CD4-positive, alpha-beta T cell treated with Interleukin-1 beta for 1 hour (primary cell): ENCODE measurements around the gene DMRT2.

Experiments
- DNase-seq, 2 donors: peaks; one replicate each; pipeline ENCODE4 v3.0.0-alpha.2; 2020 to 2022

DMRT2 gene

GRCh38 chr9:1098551-1098950 lies 48.4 kb downstream of the DMRT2 start:
- DNase-seq: no peak

- DNase-seq: no peak
Observed at GRCh38 chr9:1100201-1100600, 50.0 kb downstream of the DMRT2 start.

DNA sequence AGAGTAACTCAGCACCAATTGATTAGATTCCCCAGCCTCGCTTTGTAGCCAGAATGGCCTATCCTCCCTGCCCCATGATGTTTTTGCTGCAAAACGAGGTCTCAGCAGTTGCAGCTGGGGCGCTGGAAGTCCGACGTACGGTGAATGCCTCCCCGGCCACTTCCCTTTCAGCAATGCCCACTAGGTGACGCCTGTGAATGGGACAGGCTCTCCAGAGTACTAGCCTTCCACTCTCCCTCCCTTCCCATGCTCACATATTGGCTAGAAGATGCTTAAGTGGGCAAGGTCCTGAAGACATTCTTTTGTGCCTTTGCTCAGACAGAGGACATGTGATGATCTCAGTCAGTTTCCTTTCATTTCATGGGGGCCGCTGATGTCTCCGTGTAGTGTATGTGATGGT lies 50.8 kb downstream of the DMRT2 start:
- no peak for DNase-seq

- DNase-seq: no peak
Observed at GRCh38 chr9:1101846-1102641, 51.9 kb downstream of the DMRT2 start.

- DNase-seq: no peak
Observed at GRCh38 chr9:1102642-1102970, 52.4 kb downstream of the DMRT2 start.
